Panc1 (cell line): Measurements from ENCODE around the gene MOG. TPM values are rescaled to one million over a fixed set of nuclear protein-coding genes. Genes with fewer than 3 reads are reported as not detected.

Experiments used
- ATAC-seq: fragments of 200-7000 bp; cut with Tn5 transposase; 2 replicates; pipeline ENCODE4 v1.9.1; 2020; ENCODE audit warnings: mild to moderate bottlenecking, moderate library complexity
- BruUV-seq: library from RNA; stranded (reverse); fragments of 400-500 nt; replicated peaks from 2 replicates; lab custom pipeline; 2021; lab: Mats Ljungman, UMichigan
- CTCF ChIA-PET: fragments of 300-600 bp; sonication (Branson Sonifier 250); formaldehyde crosslinking; loops from one replicate; lab custom pipeline; 2022; ENCODE audit warnings: antibody characterized with exemption; lab: Charles Lee
- POLR2A ChIA-PET: fragments of 300-600 bp; sonication (Branson Sonifier 250); formaldehyde crosslinking; loops from one replicate; lab custom pipeline; 2022; ENCODE audit warnings: antibody characterized with exemption; lab: Charles Lee
- DNase-seq: peaks from one replicate; pipeline ENCODE4 v3.0.0-alpha.2; 2010; ENCODE audit warnings: low read depth, low spot score
- H3K27ac ChIP-seq: 2 replicates; pipeline ENCODE4 v1.5.1; 2011; ENCODE audit warnings: mild to moderate bottlenecking, low read length, inconsistent platforms
- H3K27me3 ChIP-seq: fragments of 200-500 bp; sonication (Bioruptor generic); 2 replicates; pipeline ENCODE4 v1.6.0; 2014; ENCODE audit warnings: low read length, inconsistent platforms; ENCODE audit not compliant: control insufficient read depth, insufficient read depth
- H3K36me3 ChIP-seq: fragments of 200-500 bp; sonication (Bioruptor generic); 2 replicates; pipeline ENCODE4 v1.5.1; 2014; ENCODE audit warnings: inconsistent platforms, mild to moderate bottlenecking, low read length, moderate library complexity; ENCODE audit not compliant: control insufficient read depth, insufficient read depth
- H3K4me1 ChIP-seq: 2 replicates; pipeline ENCODE4 v1.5.1; 2011; ENCODE audit warnings: inconsistent platforms, mild to moderate bottlenecking, low read length, moderate library complexity; ENCODE audit not compliant: control insufficient read depth, insufficient read depth
- H3K4me3 ChIP-seq, 2 experiments: 2 replicates each; pipeline ENCODE4 v1.5.1; 2011 to 2012; ENCODE audit warnings: low read depth in 2 of 2, low read length in 2 of 2, mild to moderate bottlenecking in 2 of 2, inconsistent platforms in 1 of 2, moderate library complexity in 1 of 2
- H3K9me3 ChIP-seq: fragments of 200-500 bp; sonication (Bioruptor generic); 2 replicates; pipeline ENCODE4 v1.5.1; 2014; ENCODE audit warnings: low read depth, mild to moderate bottlenecking, inconsistent platforms, low read length, moderate library complexity; ENCODE audit not compliant: control insufficient read depth, insufficient read depth
- CTCF ChIP-seq: fragments of 450-650 bp; IDR thresholded peaks from 2 replicates; pipeline ENCODE4 v1.5.1; 2017; ENCODE audit warnings: mild to moderate bottlenecking
- POLR2AphosphoS5 ChIP-seq: IDR thresholded peaks from 2 replicates; pipeline ENCODE4 v1.6.1; 2012; ENCODE audit warnings: mild to moderate bottlenecking, low read depth, low read length, moderate library complexity
- REST ChIP-seq, 2 experiments: IDR thresholded peaks; 2 replicates each; pipeline ENCODE4 v1.6.1; 2011 to 2012; ENCODE audit warnings: low read depth in 2 of 2, control low read depth in 1 of 2, low read length in 1 of 2, mild to moderate bottlenecking in 1 of 2, moderate library complexity in 1 of 2; ENCODE audit not compliant: insufficient read depth in 1 of 2
- SIN3A ChIP-seq: IDR thresholded peaks from 2 replicates; pipeline ENCODE4 v1.6.1; 2012; ENCODE audit warnings: low read depth, mild to moderate bottlenecking, low read length, moderate library complexity, borderline replicate concordance; ENCODE audit not compliant: insufficient read depth
- TCF7L2 ChIP-seq: IDR thresholded peaks from 2 replicates; pipeline ENCODE4 v1.6.1; 2011; ENCODE audit warnings: mild to moderate bottlenecking, low read depth, low read length, inconsistent platforms
- in situ Hi-C: cut with HindIII; loops from 2 replicates; pipeline ENCODE4 v1.10.0; 2016; ENCODE audit warnings: low sequenced_read_pairs, low pct_unique_long_range_greater_than_20kb
- intact Hi-C: fragments of 100-400 bp; cut with micrococcal nuclease; formaldehyde crosslinking; loops from one replicate; pipeline ENCODE4 v1.10.0; 2022; ENCODE audit not compliant: unreplicated experiment
- total RNA-seq: library from RNA; stranded (reverse); gene quantifications from one replicate; pipeline ENCODE4 v1.2.1, GENCODE V29; 2021; ENCODE audit not compliant: unreplicated experiment

The MOG gene
- total RNA-seq, 1 experiment from 2014 or later: not detected

GRCh38 chr6:29617782-29618554, 38.9 kb upstream of the MOG start:
- Histone ChIP-seq H3K4me3 (no peak overlapping the region), H3K9me3 (no peaks in the 10 kb centered on the region), H3K36me3 (no peaks in the 10 kb centered on the region), H3K4me1 (no peaks in the 10 kb centered on the region), H3K27ac (no peak overlapping the region), H3K27me3 (no peaks in the 10 kb centered on the region)
- BruUV-seq: no TSS peak
- CTCF ChIA-PET: interaction anchor here (1.6 kb wide), 1 partner anchor 11 kb away, joined by 3 read pairs; no protein-coding TSS in a partner anchor
- POLR2A ChIA-PET: no interaction called here
- intact Hi-C loops: no loop called here
- DNase-seq (no peak), ATAC-seq (no peak)
- TF ChIP-seq POLR2AphosphoS5: no peak
- peak; percentile 51 for TF ChIP-seq CTCF
- in situ Hi-C loops: no loop called here

GRCh38 chr6:29619578-29620160, 37.2 kb upstream of the MOG start:
- CTCF ChIA-PET: no interaction called here
- Histone ChIP-seq H3K4me1 (no peaks in the 10 kb centered on the region), H3K27ac (no peak overlapping the region), H3K36me3 (no peaks in the 10 kb centered on the region), H3K4me3 (no peak overlapping the region), H3K27me3 (no peaks in the 10 kb centered on the region), H3K9me3 (no peaks in the 10 kb centered on the region)
- TF ChIP-seq POLR2AphosphoS5 (no peak), SIN3A (no peak), CTCF (no peak), REST (IDR thresholded peaks at IDR 0.05; ENCODE audit: insufficient read depth in 1 of 2, low read depth in 2 of 2, low read length in 1 of 2) (no peak), TCF7L2 (no peak)
- no TSS peak for BruUV-seq
- in situ Hi-C loops: no loop called here
- intact Hi-C loops: no loop called here
- ATAC-seq: no peak
- no peak for DNase-seq
- POLR2A ChIA-PET: no interaction called here
